Sigmoid colon (tissue), 7 donors: Measurements from ENCODE around the gene PELI3. TPM values are rescaled to one million over a fixed set of nuclear protein-coding genes. Genes with fewer than 3 reads are reported as not detected.
"Not testable (repeated sequence)": the region's sequence is repeated elsewhere in the genome, so short reads cannot be mapped to it uniquely, and the experiment has no call there.

ENCODE experiments used
- DNase-seq: peaks from one replicate; pipeline ENCODE4 v3.0.0-alpha.2; 2019
- H3K27ac ChIP-seq, 4 donors: fragments of 200-600 bp; sonication (generic); one replicate each; pipeline ENCODE4 v1.5.1; 2016 to 2019; ENCODE audit warnings: mild to moderate bottlenecking in 1 of 4
- H3K27me3 ChIP-seq, 3 donors: fragments of 200-600 bp; sonication (generic); one replicate each; pipeline ENCODE4 v1.5.1; 2019; ENCODE audit warnings: mild to moderate bottlenecking in 1 of 3
- H3K36me3 ChIP-seq, 4 donors: fragments of 200-600 bp; sonication (generic); one replicate each; pipeline ENCODE4 v1.5.1; 2016 to 2019
- H3K4me1 ChIP-seq, 4 donors: fragments of 200-600 bp; sonication (generic); one replicate each; pipeline ENCODE4 v1.5.1; 2017 to 2019
- H3K4me3 ChIP-seq, 4 donors: fragments of 200-600 bp; sonication (generic); one replicate each; pipeline ENCODE4 v1.5.1; 2017 to 2019; ENCODE audit warnings: mild to moderate bottlenecking in 2 of 4, moderate library complexity in 1 of 4
- H3K9me3 ChIP-seq, 4 donors: fragments of 200-600 bp in 3 of 4; sonication (generic) in 3 of 4; one replicate each; pipeline versions ENCODE4 v1.5.1 to v1.6.1; 2013 to 2019
- CTCF ChIP-seq, 4 experiments: fragments of 450-650 bp in 3 of 4; fragments of 200-600 bp in 1 of 4; IDR thresholded peaks; one replicate each; pipeline ENCODE4 v1.5.1; 2016 to 2019; ENCODE audit warnings: antibody characterized with exemption in 4 of 4, mild to moderate bottlenecking in 3 of 4, moderate library complexity in 2 of 4
- EP300 ChIP-seq, 4 donors: sonication (generic); formaldehyde crosslinking; IDR thresholded peaks; one replicate each; pipeline ENCODE4 v1.6.1; 2017; ENCODE audit warnings: antibody characterized with exemption in 4 of 4
- POLR2A ChIP-seq, 2 donors: fragments of 450-650 bp; IDR thresholded peaks; one replicate each; pipeline ENCODE4 v1.6.1; 2016; ENCODE audit warnings: antibody characterized with exemption in 2 of 2, mild to moderate bottlenecking in 2 of 2, moderate library complexity in 2 of 2
- POLR2AphosphoS5 ChIP-seq, 4 donors: sonication (generic); formaldehyde crosslinking; IDR thresholded peaks; one replicate each; pipeline ENCODE4 v1.6.1; 2017; ENCODE audit warnings: antibody characterized with exemption in 4 of 4
- WGBS, 2 donors: extraction: QIAGEN DNeasy Blood & Tissue Kit; methylation state at CpG; one replicate each; pipeline ENCODE4 v1.1.7; 2013; 5-methylcytosine and 5-hydroxymethylcytosine counted together
- intact Hi-C: fragments of 100-400 bp; cut with DNase I; formaldehyde crosslinking; loops from one replicate; pipeline ENCODE4 v1.15.1; 2023
- polyA plus RNA-seq, 3 donors: library from polyadenylated mRNA; stranded (reverse); fragments of 200-250 nt; gene quantifications; one replicate each; pipeline ENCODE4 v1.2.3, GENCODE V29; 2013
- total RNA-seq, 4 donors: library from RNA; depleted of rRNA; stranded (reverse); fragments of >200 nt; gene quantifications; one replicate each; pipeline ENCODE4 v1.1.0, GENCODE V29; 2016
- donor health status: healthy with polysubstance abuse.
- donor health status: Bipolar disorder and iron deficiency.
- donor health status: healthy.

The PELI3 gene
- total and polyA plus RNA-seq, 7 donors: 5.0 to 26.4 (median 16.9) TPM

- TF ChIP-seq EP300 (IDR thresholded peaks at IDR 0.05) (no peak), CTCF (IDR thresholded peaks at IDR 0.05) (peak; percentile 76 to 81 (median 80))
- no peaks in the 10 kb centered on the region for H3K9me3 ChIP-seq
- no peak overlapping the region for H3K4me3 ChIP-seq
- H3K36me3 ChIP-seq: peaks cover 8 to 42% (median 15%) of the 10 kb centered on the region in 4 donors
- no peak overlapping the region for H3K27ac ChIP-seq
- peak; percentile 90 for DNase-seq
- intact Hi-C loops: loop anchor here (1.0 kb wide), 1 partner anchor 22 kb away; no protein-coding TSS in a partner anchor
- 36 to 41% methylated on average over 9 of the region's 9 CpGs for whole genome bisulfite sequencing, 2 donors
- H3K27me3 ChIP-seq: no peaks in the 10 kb centered on the region
- no peaks in the 10 kb centered on the region for H3K4me1 ChIP-seq
Observed at GRCh38 chr11:66429983-66430602, 36.6 kb upstream of the PELI3 start.

GRCh38 chr11:66431287-66431686 is 35.4 kb upstream of the PELI3 start:
- H3K27ac ChIP-seq, intact Hi-C loops, H3K27me3 ChIP-seq, H3K4me3 ChIP-seq, H3K4me1 ChIP-seq, DNase-seq, H3K9me3 ChIP-seq: not testable (repeated sequence)
- peaks cover 0 to 42% (median 17%) of the 10 kb centered on the region in 4 donors for H3K36me3 ChIP-seq

- H3K27me3 ChIP-seq, DNase-seq, intact Hi-C loops, H3K27ac ChIP-seq, H3K4me3 ChIP-seq, H3K9me3 ChIP-seq, H3K4me1 ChIP-seq: not testable (repeated sequence)
- WGBS, 2 donors: 82 to 87% methylated on average over 8 of the region's 8 CpGs
- peaks cover 0 to 42% (median 16%) of the 10 kb centered on the region in 4 donors for H3K36me3 ChIP-seq
Observed at GRCh38 chr11:66431871-66432329, 34.8 kb upstream of the PELI3 start.

- Histone ChIP-seq H3K36me3 (peaks cover 0 to 43% (median 16%) of the 10 kb centered on the region in 4 donors), H3K4me3 (no peak overlapping the region), H3K9me3 (no peaks in the 10 kb centered on the region), H3K27ac (no peak overlapping the region), H3K27me3 (no peaks in the 10 kb centered on the region), H3K4me1 (peaks cover 0 to 2% (median under 1%) of the 10 kb centered on the region in 4 donors)
- intact Hi-C loops: no loop called here
- DNase-seq: no peak
- 90 to 93% methylated on average over 7 of the region's 7 CpGs for WGBS, 2 donors
- TF ChIP-seq CTCF (IDR thresholded peaks at IDR 0.05) (no peak), POLR2A (IDR thresholded peaks at IDR 0.05) (no peak), POLR2AphosphoS5 (IDR thresholded peaks at IDR 0.05) (no peak), EP300 (IDR thresholded peaks at IDR 0.05) (no peak)
Observed at GRCh38 chr11:66432597-66432996, 34.1 kb upstream of the PELI3 start.

- no peaks in the 10 kb centered on the region for H3K27me3 ChIP-seq
- WGBS, 2 donors: 2 to 8% methylated on average over 12 of the region's 12 CpGs
- peak overlapping the region; percentile 54 to 88 (median 74) for H3K4me3 ChIP-seq
- peaks cover 0 to 32% (median 16%) of the 10 kb centered on the region in 4 donors for H3K36me3 ChIP-seq
- no peak for DNase-seq
- TF ChIP-seq POLR2A (IDR thresholded peaks at IDR 0.05) (no peak), EP300 (IDR thresholded peaks at IDR 0.05) (no peak), POLR2AphosphoS5 (IDR thresholded peaks at IDR 0.05) (no peak), CTCF (IDR thresholded peaks at IDR 0.05) (no peak)
- peaks cover 0 to 5% (median 0%) of the 10 kb centered on the region in 4 donors for H3K9me3 ChIP-seq
- intact Hi-C loops: loop anchor here (2.0 kb wide), 1 partner anchor 27 kb away; no protein-coding TSS in a partner anchor
- peaks cover 0 to 10% (median 8%) of the 10 kb centered on the region in 4 donors for H3K4me1 ChIP-seq
- H3K27ac ChIP-seq: peak overlapping the region; percentile 83 to 90 (median 87)
Observed at GRCh38 chr11:66437979-66438503, 28.7 kb upstream of the PELI3 start.
